ENCODE results near the gene BRPF1. TPM values are rescaled to one million over a fixed set of nuclear protein-coding genes. Genes with fewer than 3 reads are reported as not detected.

BRPF1 gene
- total RNA-seq, 1 donor from 2014 or later: 34.2 TPM

GRCh38 chr3:9691636-9692035 is 39.9 kb upstream of the BRPF1 start:
- DNase-seq (ENCODE audit: low spot score): no peak
- Mint-ChIP-seq H3K4me3 (ENCODE audit: low read depth) (no peak overlapping the region), H3K4me1 (ENCODE audit: low read depth) (no peaks in the 10 kb centered on the region), H3K27ac (no peak overlapping the region), H3K36me3 (ENCODE audit: low read depth) (peaks cover 54% of the 10 kb centered on the region), H3K27me3 (ENCODE audit: low read depth) (no peaks in the 10 kb centered on the region), H3K9me3 (no peaks in the 10 kb centered on the region)
- intact Hi-C loops (cut with micrococcal nuclease): no loop called here

GRCh38 chr3:9692416-9692815 is 39.1 kb upstream of the BRPF1 start:
- intact Hi-C loops (cut with micrococcal nuclease): no loop called here
- no peak overlapping the region for H3K27ac Mint-ChIP-seq
- H3K36me3 Mint-ChIP-seq (ENCODE audit: low read depth): peaks cover 50% of the 10 kb centered on the region
- H3K4me3 Mint-ChIP-seq (ENCODE audit: low read depth): no peak overlapping the region
- no peak for DNase-seq (ENCODE audit: low spot score)
- H3K9me3 Mint-ChIP-seq: no peaks in the 10 kb centered on the region
- no peaks in the 10 kb centered on the region for H3K27me3 Mint-ChIP-seq (ENCODE audit: low read depth)
- no peaks in the 10 kb centered on the region for H3K4me1 Mint-ChIP-seq (ENCODE audit: low read depth)

GRCh38 chr3:9695345-9695744 is 36.2 kb upstream of the BRPF1 start:
- Mint-ChIP-seq H3K36me3 (ENCODE audit: low read depth) (peaks cover 38% of the 10 kb centered on the region), H3K9me3 (no peaks in the 10 kb centered on the region), H3K4me3 (ENCODE audit: low read depth) (no peak overlapping the region), H3K27me3 (ENCODE audit: low read depth) (no peaks in the 10 kb centered on the region), H3K4me1 (ENCODE audit: low read depth) (no peaks in the 10 kb centered on the region), H3K27ac (no peak overlapping the region)
- intact Hi-C loops (cut with micrococcal nuclease): no loop called here
- DNase-seq (ENCODE audit: low spot score): no peak

GRCh38 chr3:9695746-9696145 is 35.8 kb upstream of the BRPF1 start:
- H3K9me3 Mint-ChIP-seq: no peaks in the 10 kb centered on the region
- H3K27me3 Mint-ChIP-seq (ENCODE audit: low read depth): no peaks in the 10 kb centered on the region
- DNase-seq (ENCODE audit: low spot score): no peak
- H3K4me3 Mint-ChIP-seq (ENCODE audit: low read depth): no peak overlapping the region
- H3K4me1 Mint-ChIP-seq (ENCODE audit: low read depth): no peaks in the 10 kb centered on the region
- peaks cover 36% of the 10 kb centered on the region for H3K36me3 Mint-ChIP-seq (ENCODE audit: low read depth)
- no peak overlapping the region for H3K27ac Mint-ChIP-seq
- intact Hi-C loops (cut with micrococcal nuclease): no loop called here

- Mint-ChIP-seq H3K9me3 (no peaks in the 10 kb centered on the region), H3K27ac (no peak overlapping the region), H3K36me3 (ENCODE audit: low read depth) (peaks cover 35% of the 10 kb centered on the region), H3K4me3 (ENCODE audit: low read depth) (no peak overlapping the region), H3K27me3 (ENCODE audit: low read depth) (no peaks in the 10 kb centered on the region), H3K4me1 (ENCODE audit: low read depth) (no peaks in the 10 kb centered on the region)
- no peak for DNase-seq (ENCODE audit: low spot score)
- intact Hi-C loops (cut with micrococcal nuclease): no loop called here
These were observed 34.9 kb upstream of the BRPF1 start for GRCh38 chr3:9696480-9697220.

- Mint-ChIP-seq H3K9me3 (no peaks in the 10 kb centered on the region), H3K27ac (no peak overlapping the region), H3K27me3 (ENCODE audit: low read depth) (peaks cover under 1% of the 10 kb centered on the region), H3K4me3 (ENCODE audit: low read depth) (no peak overlapping the region), H3K4me1 (ENCODE audit: low read depth) (no peaks in the 10 kb centered on the region), H3K36me3 (ENCODE audit: low read depth) (peaks cover 39% of the 10 kb centered on the region)
- intact Hi-C loops (cut with micrococcal nuclease): no loop called here
- DNase-seq (ENCODE audit: low spot score): no peak
These were observed 33.6 kb upstream of the BRPF1 start for GRCh38 chr3:9697892-9698291.

- H3K27ac Mint-ChIP-seq: no peak overlapping the region
- H3K4me3 Mint-ChIP-seq (ENCODE audit: low read depth): no peak overlapping the region
- intact Hi-C loops (cut with micrococcal nuclease): no loop called here
- H3K36me3 Mint-ChIP-seq (ENCODE audit: low read depth): peaks cover 39% of the 10 kb centered on the region
- H3K9me3 Mint-ChIP-seq: no peaks in the 10 kb centered on the region
- no peak for DNase-seq (ENCODE audit: low spot score)
- no peaks in the 10 kb centered on the region for H3K4me1 Mint-ChIP-seq (ENCODE audit: low read depth)
- H3K27me3 Mint-ChIP-seq (ENCODE audit: low read depth): peaks cover 4% of the 10 kb centered on the region
These were observed 33.2 kb upstream of the BRPF1 start for GRCh38 chr3:9698293-9698692.

GRCh38 chr3:9700536-9700935 is 31.0 kb upstream of the BRPF1 start:
- intact Hi-C loops (cut with micrococcal nuclease): no loop called here
- Mint-ChIP-seq H3K4me3 (ENCODE audit: low read depth) (no peak overlapping the region), H3K36me3 (ENCODE audit: low read depth) (peaks cover 28% of the 10 kb centered on the region), H3K9me3 (no peaks in the 10 kb centered on the region), H3K27ac (no peak overlapping the region), H3K27me3 (ENCODE audit: low read depth) (peaks cover 19% of the 10 kb centered on the region), H3K4me1 (ENCODE audit: low read depth) (no peaks in the 10 kb centered on the region)
- no peak for DNase-seq (ENCODE audit: low spot score)

GRCh38 chr3:9701006-9701405 is 30.5 kb upstream of the BRPF1 start:
- H3K9me3 Mint-ChIP-seq: no peaks in the 10 kb centered on the region
- H3K27me3 Mint-ChIP-seq (ENCODE audit: low read depth): peaks cover 22% of the 10 kb centered on the region
- peaks cover 27% of the 10 kb centered on the region for H3K36me3 Mint-ChIP-seq (ENCODE audit: low read depth)
- DNase-seq (ENCODE audit: low spot score): no peak
- no peak overlapping the region for H3K27ac Mint-ChIP-seq
- H3K4me3 Mint-ChIP-seq (ENCODE audit: low read depth): no peak overlapping the region
- intact Hi-C loops (cut with micrococcal nuclease): no loop called here
- H3K4me1 Mint-ChIP-seq (ENCODE audit: low read depth): no peaks in the 10 kb centered on the region

GRCh38 chr3:9701711-9702110 is 29.8 kb upstream of the BRPF1 start:
- Mint-ChIP-seq H3K27me3 (ENCODE audit: low read depth) (peaks cover 29% of the 10 kb centered on the region), H3K4me3 (ENCODE audit: low read depth) (no peak overlapping the region), H3K4me1 (ENCODE audit: low read depth) (no peaks in the 10 kb centered on the region), H3K36me3 (ENCODE audit: low read depth) (peaks cover 27% of the 10 kb centered on the region), H3K27ac (no peak overlapping the region), H3K9me3 (no peaks in the 10 kb centered on the region)
- intact Hi-C loops (cut with micrococcal nuclease): no loop called here
- no peak for DNase-seq (ENCODE audit: low spot score)

- Mint-ChIP-seq H3K9me3 (no peaks in the 10 kb centered on the region), H3K36me3 (ENCODE audit: low read depth) (peaks cover 20% of the 10 kb centered on the region), H3K4me1 (ENCODE audit: low read depth) (no peaks in the 10 kb centered on the region), H3K27ac (no peak overlapping the region), H3K27me3 (ENCODE audit: low read depth) (peaks cover 36% of the 10 kb centered on the region), H3K4me3 (ENCODE audit: low read depth) (no peak overlapping the region)
- no peak for DNase-seq (ENCODE audit: low spot score)
- intact Hi-C loops (cut with micrococcal nuclease): no loop called here
These were observed 28.3 kb upstream of the BRPF1 start for GRCh38 chr3:9703240-9703639.

- Mint-ChIP-seq H3K36me3 (ENCODE audit: low read depth) (peaks cover 20% of the 10 kb centered on the region), H3K27ac (no peak within 1 kb of the TSS), H3K4me3 (ENCODE audit: low read depth) (no peak within 1 kb of the TSS), H3K4me1 (ENCODE audit: low read depth) (no peaks in the 10 kb centered on the region), H3K27me3 (ENCODE audit: low read depth) (peaks cover 38% of the 10 kb centered on the region), H3K9me3 (no peaks in the 10 kb centered on the region)
- intact Hi-C loops (cut with micrococcal nuclease): no loop called here
- no peak for DNase-seq (ENCODE audit: low spot score)
These were observed 27.7 kb upstream of the BRPF1 start, which contains the start of gene CPNE9 for GRCh38 chr3:9703736-9704346. TSS of gene CPNE9 (plus strand) at chr3:9703833. CDS start at chr3:9703997, 164 bp downstream.
